B cell (primary cell): ENCODE measurements around the gene NOL4L. TPM values are rescaled to one million over a fixed set of nuclear protein-coding genes. Genes with fewer than 3 reads are reported as not detected.

Source experiments
- ATAC-seq: fragments of 200-7000 bp; cut with Tn5 transposase; one replicate; pipeline ENCODE4 v1.10.0; 2021; ENCODE audit warnings: low read depth, mild to moderate bottlenecking, moderate number of reproducible peaks, moderate library complexity
- CTCF ChIA-PET: fragments of 350-600 bp; sonication (Branson Sonifier 250); formaldehyde crosslinking; loops from one replicate; lab custom pipeline; 2021; ENCODE audit warnings: antibody characterized with exemption, inconsistent platforms; lab: Charles Lee
- POLR2A ChIA-PET: fragments of 350-600 bp; sonication (Branson Sonifier 250); formaldehyde crosslinking; loops from one replicate; lab custom pipeline; 2021; ENCODE audit warnings: antibody characterized with exemption; lab: Charles Lee
- DNase-seq: peaks from one replicate; pipeline ENCODE4 v3.0.0; 2013
- H2AFZ ChIP-seq: 2 replicates; pipeline ENCODE4 v1.6.1; 2012; ENCODE audit warnings: mild to moderate bottlenecking, low read depth, low read length; ENCODE audit not compliant: insufficient read depth, poor library complexity, severe bottlenecking
- H3K27ac ChIP-seq, 2 donors: 1 replicate in 1 of 2; 2 replicates in 1 of 2; pipeline ENCODE4 v1.5.1; 2012 to 2013; ENCODE audit warnings: low read length in 2 of 2, mild to moderate bottlenecking in 2 of 2, moderate library complexity in 1 of 2
- H3K27me3 ChIP-seq, 4 experiments: fragments of 200-600 bp in 1 of 4; sonication (generic) in 1 of 4; replicated peaks in 1 of 4; 1 replicate in 2 of 4; 2 replicates in 2 of 4; pipeline versions ENCODE4 v1.6.1 to v1.7.0; 2013 to 2016; ENCODE audit warnings: low read length in 3 of 4, mild to moderate bottlenecking in 2 of 4, mixed read lengths in 1 of 4, moderate library complexity in 1 of 4; ENCODE audit not compliant: insufficient read depth in 4 of 4, control insufficient read depth in 3 of 4; ENCODE audit errors: control extremely low read depth in 1 of 4
- H3K36me3 ChIP-seq, 2 experiments: replicated peaks in 1 of 2; 1 replicate in 1 of 2; 2 replicates in 1 of 2; pipeline versions ENCODE4 v1.6.1 to v1.7.1; 2013; ENCODE audit warnings: low read length in 1 of 2; ENCODE audit not compliant: insufficient read depth in 2 of 2, control insufficient read depth in 1 of 2; ENCODE audit errors: control extremely low read depth in 1 of 2, extremely low read depth in 1 of 2
- H3K4me1 ChIP-seq, 2 donors: fragments of 200-600 bp in 1 of 2; sonication (generic) in 1 of 2; 1 replicate in 1 of 2; 2 replicates in 1 of 2; pipeline versions ENCODE4 v1.5.1 to v1.6.1; 2013 to 2017; ENCODE audit warnings: low read length in 2 of 2; ENCODE audit not compliant: control insufficient read depth in 2 of 2, insufficient read depth in 2 of 2
- H3K4me2 ChIP-seq: replicated peaks from 2 replicates; pipeline ENCODE3; 2012; ENCODE audit warnings: mild to moderate bottlenecking, low read depth, low read length; ENCODE audit not compliant: poor library complexity, severe bottlenecking
- H3K4me3 ChIP-seq, 5 experiments: fragments of 200-600 bp in 1 of 5; sonication (generic) in 1 of 5; 1 replicate in 3 of 5; 2 replicates in 2 of 5; pipeline versions ENCODE4 v1.5.1 to v1.7.0; 2011 to 2016; ENCODE audit warnings: low read length in 4 of 5, mild to moderate bottlenecking in 4 of 5, low read depth in 2 of 5, control low read depth in 1 of 5, moderate library complexity in 1 of 5; ENCODE audit not compliant: insufficient read depth in 1 of 5; ENCODE audit errors: control extremely low read depth in 1 of 5, extremely low read depth in 1 of 5
- H3K79me2 ChIP-seq: fragments of 200-600 bp; sonication (generic); one replicate; pipeline ENCODE4 v1.6.0; 2016; ENCODE audit warnings: low read length; ENCODE audit not compliant: control insufficient read depth, insufficient read depth
- H3K9ac ChIP-seq: fragments of 200-600 bp; sonication (generic); 2 replicates; pipeline ENCODE4 v1.6.1; 2017; ENCODE audit warnings: mild to moderate bottlenecking, low read length, moderate library complexity
- H3K9me3 ChIP-seq, 3 donors: one replicate each; pipeline versions ENCODE4 v1.6.1 to v1.7.1; 2013; ENCODE audit warnings: low read length in 2 of 3; ENCODE audit not compliant: control insufficient read depth in 2 of 3, insufficient read depth in 1 of 3; ENCODE audit errors: control extremely low read depth in 1 of 3
- H4K20me1 ChIP-seq: 2 replicates; pipeline ENCODE4 v1.6.0; 2012; ENCODE audit warnings: mild to moderate bottlenecking, low read length; ENCODE audit not compliant: insufficient read depth, control insufficient read depth, poor library complexity, severe bottlenecking
- H3K27ac Mint-ChIP-seq: one replicate; pipeline ENCODE4 v1.8.0; 2021; ENCODE audit warnings: mixed read lengths
- H3K27me3 Mint-ChIP-seq: one replicate; pipeline ENCODE4 v1.8.0; 2021; ENCODE audit warnings: mixed read lengths
- H3K4me1 Mint-ChIP-seq: one replicate; pipeline ENCODE4 v1.8.0; 2021; ENCODE audit warnings: mixed read lengths
- H3K4me3 Mint-ChIP-seq: one replicate; pipeline ENCODE4 v1.8.0; 2021; ENCODE audit warnings: mixed read lengths
- H3K9me3 Mint-ChIP-seq: one replicate; pipeline ENCODE4 v1.8.0; 2022; ENCODE audit warnings: mixed read lengths; ENCODE audit not compliant: insufficient read depth
- EZH2 ChIP-seq: IDR thresholded peaks from 2 replicates; pipeline ENCODE4 v1.6.1; 2012; ENCODE audit warnings: borderline replicate concordance, low read depth, mild to moderate bottlenecking, moderate library complexity, low read length; ENCODE audit not compliant: insufficient read depth, poor library complexity, severe bottlenecking
- WGBS: methylation state at CpG from one replicate; pipeline ENCODE4 v1.1.5; 2013; ENCODE audit warnings: missing lambda C conversion rate; ENCODE audit not compliant: insufficient coverage; 5-methylcytosine and 5-hydroxymethylcytosine counted together
- intact Hi-C: fragments of 100-400 bp; cut with micrococcal nuclease; formaldehyde crosslinking; loops from one replicate; pipeline ENCODE4 v1.10.0; 2022
- polyA plus RNA-seq: library from polyadenylated mRNA; depleted of rRNA; stranded (reverse); fragments of >200 nt; gene quantifications from 2 replicates; pipeline ENCODE4 v1.2.3, GENCODE V29; 2012
- total RNA-seq, 2 donors: library from RNA; stranded (reverse); fragments of 120-200 nt in 1 of 2; gene quantifications; 1 replicate in 1 of 2; 2 replicates in 1 of 2; pipeline versions ENCODE4 v1.2.3 to v1.2.4, GENCODE V29; 2013 to 2022
- TF ChIP-seq, protein P1 (sequence below): fragments of 200-600 bp; IDR thresholded peaks from one replicate; pipeline ENCODE4 v1.8.0; 2022; ENCODE audit warnings: antibody characterized with exemption, mild to moderate bottlenecking

Gene NOL4L
- total and polyA plus RNA-seq, 2 donors (not counting 1 experiment from before 2014, with no cell fraction given) = 6.5 to 7.9 TPM

DNA sequence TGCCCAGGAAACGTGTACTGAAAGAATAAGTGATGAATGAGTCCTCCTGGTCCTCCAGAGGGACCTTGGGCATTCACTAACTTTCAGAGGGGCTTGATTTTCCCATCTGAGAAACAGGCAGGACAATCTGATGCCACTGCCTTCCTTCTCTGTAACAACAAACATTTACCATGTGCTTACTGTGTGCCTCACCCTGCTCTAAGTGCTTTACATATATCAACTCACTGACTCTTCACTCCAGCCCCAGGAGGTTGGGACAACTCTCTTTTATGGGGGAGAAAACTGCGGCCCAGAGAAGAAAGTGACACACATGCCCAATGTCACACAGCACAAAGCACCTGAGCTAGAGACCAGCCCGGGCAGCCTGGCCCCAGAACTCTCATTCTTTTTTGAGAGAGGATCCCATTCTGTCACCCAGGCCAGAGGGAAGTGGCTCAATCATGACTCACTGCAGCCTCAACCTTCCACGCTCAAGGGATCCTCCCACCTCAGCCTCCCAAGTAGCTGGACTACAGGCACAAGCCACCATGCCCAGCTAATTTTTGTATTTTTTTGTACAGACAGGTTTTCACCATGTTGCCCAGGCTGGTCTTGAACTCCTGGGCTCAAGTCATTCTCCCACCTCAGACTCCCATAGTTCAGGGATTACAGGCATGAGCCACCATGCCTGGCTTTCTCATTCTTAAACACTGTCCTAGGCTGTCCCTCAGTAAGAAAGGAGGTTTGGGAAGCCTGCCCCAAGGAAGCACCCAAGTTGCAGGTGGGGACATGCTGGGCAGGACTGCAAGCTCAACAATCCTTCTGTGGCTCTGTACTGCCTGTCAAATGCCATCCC lies 38.0 kb downstream of the NOL4L start:
- H4K20me1 ChIP-seq = no peaks in the 10 kb centered on the region

More for the DNA sequence above, 38.0 kb downstream of the NOL4L start:
- ChIA-PET POLR2A (no interaction called here), CTCF (interaction anchor here (0.6 to 1.2 kb wide), 2 partner anchors 8 to 24 kb away, joined by 3 read pairs; no protein-coding TSS in a partner anchor)
- intact Hi-C loops = no loop called here
- Mint-ChIP-seq H3K4me3 (no peak overlapping the region), H3K9me3 (peaks cover 2% of the 10 kb centered on the region), H3K27ac (no peak overlapping the region), H3K4me1 (peaks cover 3% of the 10 kb centered on the region), H3K27me3 (no peaks in the 10 kb centered on the region)
- no peaks in the 10 kb centered on the region for H3K9me3 ChIP-seq
- no peaks in the 10 kb centered on the region for H3K4me1 ChIP-seq
- TF ChIP-seq, protein P1, sequence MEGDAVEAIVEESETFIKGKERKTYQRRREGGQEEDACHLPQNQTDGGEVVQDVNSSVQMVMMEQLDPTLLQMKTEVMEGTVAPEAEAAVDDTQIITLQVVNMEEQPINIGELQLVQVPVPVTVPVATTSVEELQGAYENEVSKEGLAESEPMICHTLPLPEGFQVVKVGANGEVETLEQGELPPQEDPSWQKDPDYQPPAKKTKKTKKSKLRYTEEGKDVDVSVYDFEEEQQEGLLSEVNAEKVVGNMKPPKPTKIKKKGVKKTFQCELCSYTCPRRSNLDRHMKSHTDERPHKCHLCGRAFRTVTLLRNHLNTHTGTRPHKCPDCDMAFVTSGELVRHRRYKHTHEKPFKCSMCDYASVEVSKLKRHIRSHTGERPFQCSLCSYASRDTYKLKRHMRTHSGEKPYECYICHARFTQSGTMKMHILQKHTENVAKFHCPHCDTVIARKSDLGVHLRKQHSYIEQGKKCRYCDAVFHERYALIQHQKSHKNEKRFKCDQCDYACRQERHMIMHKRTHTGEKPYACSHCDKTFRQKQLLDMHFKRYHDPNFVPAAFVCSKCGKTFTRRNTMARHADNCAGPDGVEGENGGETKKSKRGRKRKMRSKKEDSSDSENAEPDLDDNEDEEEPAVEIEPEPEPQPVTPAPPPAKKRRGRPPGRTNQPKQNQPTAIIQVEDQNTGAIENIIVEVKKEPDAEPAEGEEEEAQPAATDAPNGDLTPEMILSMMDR = no peak
- TF ChIP-seq EZH2 = no peak
- no peaks in the 10 kb centered on the region for H3K27me3 ChIP-seq
- 72% methylated on average over 2 of the region's 4 CpGs for WGBS
- no peaks in the 10 kb centered on the region for H3K36me3 ChIP-seq
- H3K79me2 ChIP-seq = peaks cover 4% of the 10 kb centered on the region
- no peak overlapping the region for H3K9ac ChIP-seq
- no peak for DNase-seq
- H2AFZ ChIP-seq = no peak overlapping the region
- H3K4me3 ChIP-seq = no peak overlapping the region
- ATAC-seq = no peak
- no peak overlapping the region for H3K27ac ChIP-seq
- H3K4me2 ChIP-seq = no peak overlapping the region
